ENCODE measurements around the gene MRGPRF.

Gene MRGPRF

GRCh38 chr11:69048694-69049489 lies 35.8 kb upstream of the MRGPRF start, which contains the start of gene TPCN2:
TSS of gene TPCN2 (plus strand) at chr11:69048932. CDS start at chr11:69048998, 66 bp downstream.
- DNase-seq (ENCODE audit: extremely low read depth, low read depth), result peak; percentile 93
- no peak for TF ChIP-seq CTCF (IDR thresholded peaks at IDR 0.05; ENCODE audit: low read depth, low read length)

DNA sequence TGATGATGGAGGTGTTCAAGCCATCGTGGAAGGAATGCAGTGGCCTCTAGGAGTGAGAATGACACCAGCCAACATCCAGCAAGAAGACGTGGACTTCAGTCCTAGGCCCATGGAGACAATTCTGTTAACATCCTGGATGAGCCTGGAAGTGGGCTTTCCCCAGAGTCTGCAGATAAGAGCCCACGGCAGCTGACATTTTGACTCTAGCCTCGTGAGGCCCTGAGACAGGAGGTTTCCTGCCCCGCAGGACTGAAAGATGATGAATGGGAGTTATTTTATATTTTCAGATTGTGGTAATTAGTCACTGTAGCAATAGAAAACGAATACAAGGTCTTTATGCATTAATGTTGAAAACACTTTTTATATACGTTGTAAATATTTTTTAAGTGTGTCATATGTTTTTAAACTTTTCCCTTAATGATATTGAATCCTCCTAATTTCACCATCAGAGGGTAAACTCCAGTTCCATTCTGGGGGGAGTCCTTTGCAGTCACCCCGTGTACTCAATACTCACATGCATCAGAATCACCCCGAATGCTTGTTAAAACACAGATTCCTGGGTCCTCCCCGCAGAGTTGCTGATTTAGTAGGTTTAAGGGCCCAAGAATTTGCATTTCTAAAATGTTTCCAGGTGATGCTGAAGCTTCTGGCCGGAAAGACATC lies 35.1 kb upstream of the MRGPRF start:
- no peak for TF ChIP-seq CTCF (IDR thresholded peaks at IDR 0.05; ENCODE audit: low read depth, low read length)
- DNase-seq (ENCODE audit: extremely low read depth, low read depth), result no peak

DNA sequence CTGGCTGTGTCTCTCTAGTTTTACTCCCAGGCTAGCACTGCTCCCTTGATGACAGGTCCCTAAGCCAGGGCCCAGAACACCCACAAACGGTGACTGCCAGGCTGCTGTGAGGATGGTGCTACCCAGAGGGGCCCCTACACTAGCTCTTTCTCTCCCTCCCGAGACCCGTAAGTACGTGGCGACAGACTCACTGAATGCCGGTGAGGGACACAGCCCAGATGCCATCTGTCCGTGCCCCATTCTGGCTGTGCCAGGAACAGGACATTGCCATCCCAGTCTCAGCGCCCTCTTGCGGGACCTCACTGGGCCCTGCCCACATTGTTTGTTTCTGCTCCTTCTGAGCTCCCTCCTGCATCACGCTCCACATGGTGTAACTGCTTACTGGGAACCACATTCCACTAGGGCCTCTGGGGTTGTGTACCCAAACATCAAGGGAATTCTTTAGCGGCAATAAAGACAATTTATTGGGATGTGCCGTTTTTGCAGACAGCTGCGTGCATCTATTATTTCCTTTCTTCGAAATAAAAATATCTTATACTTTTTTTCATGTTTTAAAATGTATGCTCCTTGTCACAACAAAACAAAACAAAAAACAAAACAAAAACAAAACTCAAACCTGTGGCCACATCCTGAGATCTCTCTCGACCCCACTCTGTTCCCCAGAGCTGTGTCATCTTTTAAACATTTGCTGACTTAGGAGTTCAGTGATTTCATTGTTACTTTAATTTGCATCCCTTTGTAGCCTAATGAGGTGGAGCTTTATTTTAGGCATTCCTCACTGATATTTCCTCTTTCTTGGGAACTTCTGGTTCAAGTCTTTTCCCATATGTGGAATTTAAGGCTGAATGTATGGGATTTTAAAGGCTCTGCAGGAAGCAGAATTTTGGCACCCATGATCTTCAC lies 31.3 kb upstream of the MRGPRF start:
- peak; percentile 27 for DNase-seq (ENCODE audit: extremely low read depth, low read depth)
- TF ChIP-seq CTCF (IDR thresholded peaks at IDR 0.05; ENCODE audit: low read depth, low read length), result peak; percentile 83

GRCh38 chr11:69041516-69041915 lies 28.5 kb upstream of the MRGPRF start:
- TF ChIP-seq CTCF (IDR thresholded peaks at IDR 0.05; ENCODE audit: low read depth, low read length), result no peak
- no peak for DNase-seq (ENCODE audit: extremely low read depth, low read depth)

- TF ChIP-seq CTCF (IDR thresholded peaks at IDR 0.05; ENCODE audit: low read depth, low read length), result no peak; the same call in 1 of the 2 replicates
- DNase-seq (ENCODE audit: extremely low read depth, low read depth), result peak; percentile 55
Measured at GRCh38 chr11:69040581-69041260, 27.7 kb upstream of the MRGPRF start.

- TF ChIP-seq CTCF (IDR thresholded peaks at IDR 0.05; ENCODE audit: low read depth, low read length), result no peak
- DNase-seq (ENCODE audit: extremely low read depth, low read depth), result no peak
Measured at GRCh38 chr11:69040051-69040450, 27.0 kb upstream of the MRGPRF start.

All from AG09319 (cell line).